HepG2 (cell line): Measurements from ENCODE around the gene SEMG1. TPM values are rescaled to one million over a fixed set of nuclear protein-coding genes. Genes with fewer than 3 reads are reported as not detected.

Source experiments
- ATAC-seq: fragments of 200-7000 bp; cut with Tn5 transposase; 3 replicates; pipeline ENCODE4 v1.9.1; 2020; ENCODE audit warnings: mild to moderate bottlenecking, moderate library complexity
- BruUV-seq: library from RNA; stranded (reverse); fragments of 400-500 nt; replicated peaks from 2 replicates; lab custom pipeline; 2021; lab: Mats Ljungman, UMichigan
- CTCF ChIA-PET: fragments of 300-600 bp; formaldehyde crosslinking; extraction: SDS; loops from one replicate; lab custom pipeline; 2021; ENCODE audit warnings: low total read pairs, inconsistent platforms, low intra/inter-chr PET ratio; lab: Yijun Ruan, JAX
- POLR2A ChIA-PET: fragments of 350-600 bp; sonication (Branson Sonifier 250); formaldehyde crosslinking; loops from one replicate; lab custom pipeline; 2020; ENCODE audit warnings: antibody characterized with exemption, inconsistent platforms; lab: Yijun Ruan, JAX
- DNase-seq: peaks from one replicate; pipeline ENCODE4 v3.0.0-alpha.2; 2015; ENCODE audit warnings: low spot score
- FAIRE-seq: peaks from 3 replicates; lab custom pipeline; 2011; peaks lifted over from hg19 to GRCh38; lab: Jason Lieb, UNC
- H2AFZ ChIP-seq: one replicate; pipeline ENCODE4 v1.6.1; 2011; ENCODE audit warnings: low read length, inconsistent platforms
- H3K27ac ChIP-seq: fragments of 300-600 bp; 3 replicates; pipeline ENCODE4 v1.8.0; 2011; ENCODE audit warnings: mixed run types, mild to moderate bottlenecking, mixed read lengths, low read length, inconsistent platforms; ENCODE audit not compliant: insufficient read depth; ENCODE audit errors: extremely low read length
- H3K27me3 ChIP-seq, 2 experiments: fragments of 200-600 bp in 1 of 2; 2 replicates in 1 of 2; 3 replicates in 1 of 2; pipeline versions ENCODE4 v1.6.0 to v1.8.0; 2011; ENCODE audit warnings: low read length in 2 of 2, mild to moderate bottlenecking in 2 of 2, moderate library complexity in 2 of 2, inconsistent platforms in 1 of 2; ENCODE audit not compliant: insufficient read depth in 2 of 2, control insufficient read depth in 1 of 2
- H3K36me3 ChIP-seq, 2 experiments: fragments of 200-600 bp in 1 of 2; replicated peaks in 1 of 2; 2 replicates in 1 of 2; 3 replicates in 1 of 2; pipeline versions ENCODE4 v1.5.1 to v1.8.0; 2011; ENCODE audit warnings: low read length in 2 of 2, inconsistent platforms in 1 of 2; ENCODE audit not compliant: insufficient read depth in 2 of 2, control insufficient read depth in 1 of 2
- H3K4me1 ChIP-seq: 2 replicates; pipeline ENCODE4 v1.5.1; 2012; ENCODE audit warnings: low read length, inconsistent platforms; ENCODE audit not compliant: insufficient read depth
- H3K4me2 ChIP-seq: 2 replicates; pipeline ENCODE4 v1.6.0; 2011; ENCODE audit warnings: low read depth, low read length, inconsistent platforms
- H3K4me3 ChIP-seq, 3 experiments: fragments of 200-600 bp in 1 of 3; sonication (generic), shearing (Covaris generic) in 1 of 3; replicated peaks in 1 of 3; 2 replicates each; pipeline ENCODE4 v1.5.1; 2011 to 2016; ENCODE audit warnings: low read length in 3 of 3, inconsistent platforms in 2 of 3, low read depth in 2 of 3, mild to moderate bottlenecking in 2 of 3, control low read depth in 1 of 3, mixed read lengths in 1 of 3; ENCODE audit not compliant: insufficient read depth in 1 of 3
- H3K79me2 ChIP-seq: one replicate; pipeline ENCODE4 v1.6.1; 2011; ENCODE audit warnings: low read length, inconsistent platforms; ENCODE audit not compliant: insufficient read depth
- H3K9ac ChIP-seq: 2 replicates; pipeline ENCODE4 v1.6.0; 2011; ENCODE audit warnings: mild to moderate bottlenecking, low read depth, low read length, inconsistent platforms; ENCODE audit not compliant: insufficient read depth
- H3K9me3 ChIP-seq: 2 replicates; pipeline ENCODE4 v1.5.1; 2012; ENCODE audit warnings: mild to moderate bottlenecking, low read length
- H4K20me1 ChIP-seq: 2 replicates; pipeline ENCODE4 v1.6.0; 2011; ENCODE audit warnings: inconsistent platforms, mild to moderate bottlenecking, low read length, moderate library complexity; ENCODE audit not compliant: insufficient read depth
- HNRNPH1 ChIP-seq: fragments of 200-400 bp; formaldehyde crosslinking; optimal IDR thresholded peaks from 2 replicates; pipeline ENCODE3; 2017; ENCODE audit warnings: mild to moderate bottlenecking, low read depth, low read length
- MAFF ChIP-seq: IDR thresholded peaks from 2 replicates; pipeline ENCODE4 v1.6.1; 2011; ENCODE audit warnings: low read depth, low read length, improper control_type of control experiment
- MAFK ChIP-seq, 2 experiments: IDR thresholded peaks in 1 of 2; conservative IDR thresholded peaks in 1 of 2; 2 replicates each; pipeline ENCODE4 v1.6.1; 2011; ENCODE audit warnings: improper control_type of control experiment in 2 of 2, low read length in 2 of 2
- MNT ChIP-seq: fragments of 450-650 bp; IDR thresholded peaks from 2 replicates; pipeline ENCODE4 v1.6.1; 2016
- SMAD9 ChIP-seq: sonication (generic); formaldehyde crosslinking; IDR thresholded peaks from 2 replicates; pipeline ENCODE4 v1.5.1; 2020; ENCODE audit warnings: mild to moderate bottlenecking, missing genetic modification reagents
- SOX13 ChIP-seq, 3 experiments: fragments of 450-650 bp in 1 of 3; sonication (generic) in 1 of 3; formaldehyde crosslinking in 1 of 3; IDR thresholded peaks in 2 of 3; conservative IDR thresholded peaks in 1 of 3; 2 replicates each; pipeline versions ENCODE4 v1.5.0 to v1.6.1; 2016 to 2020; ENCODE audit warnings: antibody characterized with exemption in 1 of 3, mild to moderate bottlenecking in 1 of 3, missing compliant biosample characterization in 1 of 3, missing genetic modification reagents in 1 of 3, moderate library complexity in 1 of 3
- ZIK1 ChIP-seq: sonication (generic); formaldehyde crosslinking; IDR thresholded peaks from 2 replicates; pipeline ENCODE4 v1.5.0; 2020; ENCODE audit warnings: mild to moderate bottlenecking, low read depth, missing genetic modification reagents, borderline replicate concordance
- WGBS: methylation state at CpG from one replicate; pipeline ENCODE4 v1.1.6; 2017; ENCODE audit warnings: low lambda C conversion rate; 5-methylcytosine and 5-hydroxymethylcytosine counted together
- in situ Hi-C: cut with HindIII; loops from 2 replicates; pipeline ENCODE4 v1.10.0; 2017; ENCODE audit warnings: low pct_unique_long_range_greater_than_20kb; ENCODE audit not compliant: extremely low pct_ligation_motif_present
- intact Hi-C: fragments of 100-400 bp; cut with micrococcal nuclease; formaldehyde crosslinking; loops from one replicate; pipeline ENCODE4 v1.10.0; 2022; ENCODE audit not compliant: unreplicated experiment
- polyA plus RNA-seq, 8 experiments: library from polyadenylated mRNA; depleted of rRNA in 3 of 8; stranded (reverse) in 7 of 8; unstranded in 1 of 8; fragments of >200 nt; fragmentation: Illumina TruSeq in 4 of 8; extraction: Trizol in 4 of 8; gene quantifications; 2 replicates each; pipeline versions ENCODE4 v1.2.1 to v1.2.3, GENCODE V29; 2011 to 2016; ENCODE audit warnings: low read depth in 4 of 8, missing spikeins in 1 of 8, mixed read lengths in 1 of 8; ENCODE audit not compliant: insufficient read depth in 1 of 8
- total RNA-seq, 5 experiments: library from RNA; depleted of rRNA; stranded (reverse); fragments of >200 nt; fragmentation: Illumina TruSeq; extraction: Trizol; gene quantifications; 2 replicates each; pipeline ENCODE4 v1.2.3, GENCODE V29; 2016; ENCODE audit warnings: low read depth in 1 of 5

SEMG1 gene
- total and polyA plus RNA-seq, 2 of the 13 experiments (the other 11 are each of a cell fraction or from before 2014, with no cell fraction given) = not detected

- Histone ChIP-seq H3K27ac (no peak overlapping the region), H3K79me2 (no peaks in the 10 kb centered on the region), H3K9ac (no peak overlapping the region), H3K27me3 (no peaks in the 10 kb centered on the region), H4K20me1 (no peaks in the 10 kb centered on the region), H2AFZ (no peak overlapping the region), H3K4me3 (no peak overlapping the region)
- BruUV-seq = no TSS peak
- in situ Hi-C loops = no loop called here
- ATAC-seq = no peak
- TF ChIP-seq HNRNPH1 (no peak), MAFK (conservative IDR thresholded peaks at IDR 0.05 in 1 of 2, IDR thresholded peaks at IDR 0.05 in 1 of 2; ENCODE audit: low read length in 2 of 2) (peak; percentile 82 to 88), MAFF (peak; percentile 75)
- TF ChIP-seq, all 625 proteins: peak for 2
- Histone ChIP-seq H3K9me3 (no peaks in the 10 kb centered on the region), H3K4me2 (no peak overlapping the region), H3K4me1 (no peaks in the 10 kb centered on the region), H3K36me3 (no peaks in the 10 kb centered on the region)
- no peak for FAIRE-seq
- DNase-seq = no peak
- intact Hi-C loops = no loop called here
- under 1% methylated on average over 3 of the region's 3 CpGs for WGBS
- ChIA-PET CTCF (no interaction called here), POLR2A (no interaction called here)
These were observed 6.0 kb downstream of the SEMG1 start for GRCh38 chr20:45212836-45213235.

GRCh38 chr20:45218124-45218523, 11.3 kb downstream of the SEMG1 start:
- in situ Hi-C loops = no loop called here
- no peak for TF ChIP-seq SOX13 (IDR thresholded peaks at IDR 0.05)
- TF ChIP-seq SOX13 (CRISPR knock-in tag; conservative IDR thresholded peaks at IDR 0.05 in 1 of 2, IDR thresholded peaks at IDR 0.05 in 1 of 2) = no peak
- no peak for TF ChIP-seq ZIK1
- 0 out of 2 replicates have a peak, but pooled peaks have one; percentile 15 for TF ChIP-seq MNT
- no peak for TF ChIP-seq SMAD9
- Histone ChIP-seq H2AFZ (no peak overlapping the region), H3K4me3 (no peak overlapping the region), H3K9me3 (no peaks in the 10 kb centered on the region), H3K79me2 (no peaks in the 10 kb centered on the region), H3K4me2 (no peak overlapping the region), H3K27me3 (peaks cover 2 to 8% of the 10 kb centered on the region in 2 experiments; a peak in 2 of 5 replicates), H4K20me1 (no peaks in the 10 kb centered on the region), H3K36me3 (no peaks in the 10 kb centered on the region), H3K27ac (no peak overlapping the region), H3K4me1 (no peaks in the 10 kb centered on the region), H3K9ac (no peak overlapping the region)
- no TSS peak for BruUV-seq
- DNase-seq (no peak), ATAC-seq (no peak), FAIRE-seq (no peak)
- intact Hi-C loops = no loop called here
- ChIA-PET CTCF (no interaction called here), POLR2A (no interaction called here)
- 3% methylated on average over 4 of the region's 4 CpGs for WGBS
